Adrenal gland (tissue), 5 donors: Measurements from ENCODE around the gene INSR.
A peak's percentile ranks its signal among the peaks of the same experiment; 100 is the strongest.

Experiments
- CTCF ChIP-seq, 6 experiments: fragments of 450-650 bp in 4 of 6; fragments of 200-600 bp in 2 of 6; sonication (generic) in 1 of 6; IDR thresholded peaks; 1 replicate in 5 of 6; 2 replicates in 1 of 6; pipeline versions ENCODE4 v1.5.1 to v1.8.0; 2016 to 2021; ENCODE audit warnings: antibody characterized with exemption in 6 of 6, mild to moderate bottlenecking in 2 of 6, moderate library complexity in 1 of 6
- POLR2A ChIP-seq, 2 donors: fragments of 450-650 bp; IDR thresholded peaks; one replicate each; pipeline ENCODE4 v1.6.1; 2017; ENCODE audit warnings: antibody characterized with exemption in 2 of 2, mild to moderate bottlenecking in 2 of 2, moderate library complexity in 1 of 2
- donor health status: DM: no; HTN: no; CAD: no.

- TF ChIP-seq CTCF (IDR thresholded peaks at IDR 0.05): peak in 1 of 6 experiments; percentile 23
- peak in 1 of 2 donors; percentile 68 for TF ChIP-seq POLR2A (IDR thresholded peaks at IDR 0.05)
These were observed 63.4 kb downstream of the INSR start for GRCh38 chr19:7230826-7231225.
